ENCODE measurements around the gene RCAN1. TPM values are rescaled to one million over a fixed set of nuclear protein-coding genes. Genes with fewer than 3 reads are reported as not detected.

The RCAN1 gene
- total RNA-seq, 1 donor from 2014 or later, result 90.5 TPM

DNA sequence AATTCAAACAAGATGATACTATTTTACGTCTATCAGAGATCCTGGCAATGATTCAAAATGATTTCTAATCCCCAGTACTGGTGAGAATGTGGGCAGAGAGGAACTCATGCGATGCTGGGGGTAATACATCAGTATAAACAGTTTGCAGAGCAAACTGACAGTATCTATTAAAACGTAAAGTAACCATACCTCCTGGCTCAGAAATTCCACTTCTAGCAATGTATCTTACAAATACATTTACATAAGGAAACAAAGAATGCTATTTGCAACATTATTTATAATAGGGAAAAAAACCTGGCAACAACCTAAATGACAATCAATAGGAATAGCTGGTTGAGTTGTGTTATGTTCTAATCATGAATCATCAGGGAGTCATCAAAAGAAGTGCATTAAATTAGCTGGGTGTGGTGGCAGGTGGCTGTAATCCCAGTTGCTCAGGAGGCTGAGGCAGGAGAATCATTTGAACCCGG, 15.9 kb downstream of the RCAN1 start:
- no peak for DNase-seq (ENCODE audit: low spot score)

DNA sequence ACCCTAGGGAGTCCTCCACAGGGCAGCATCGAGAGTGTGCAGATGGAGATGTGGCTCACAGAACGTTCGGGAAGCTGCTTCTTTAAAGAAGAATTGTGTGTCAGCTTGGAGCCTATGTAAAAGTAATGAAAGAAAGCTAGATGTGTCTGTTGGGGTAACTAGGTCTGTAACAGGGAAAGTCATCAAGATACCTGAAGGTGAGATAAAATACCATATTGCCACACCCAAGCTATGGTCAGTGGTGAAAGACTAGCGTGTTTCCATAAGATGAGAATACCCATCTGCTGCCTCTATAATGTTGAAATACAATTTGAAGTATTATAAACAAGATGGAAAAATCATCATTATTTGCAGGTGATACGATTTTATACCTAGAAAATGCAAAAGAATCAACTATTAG, 17.5 kb downstream of the RCAN1 start:
- no peak for DNase-seq (ENCODE audit: low spot score)

DNA sequence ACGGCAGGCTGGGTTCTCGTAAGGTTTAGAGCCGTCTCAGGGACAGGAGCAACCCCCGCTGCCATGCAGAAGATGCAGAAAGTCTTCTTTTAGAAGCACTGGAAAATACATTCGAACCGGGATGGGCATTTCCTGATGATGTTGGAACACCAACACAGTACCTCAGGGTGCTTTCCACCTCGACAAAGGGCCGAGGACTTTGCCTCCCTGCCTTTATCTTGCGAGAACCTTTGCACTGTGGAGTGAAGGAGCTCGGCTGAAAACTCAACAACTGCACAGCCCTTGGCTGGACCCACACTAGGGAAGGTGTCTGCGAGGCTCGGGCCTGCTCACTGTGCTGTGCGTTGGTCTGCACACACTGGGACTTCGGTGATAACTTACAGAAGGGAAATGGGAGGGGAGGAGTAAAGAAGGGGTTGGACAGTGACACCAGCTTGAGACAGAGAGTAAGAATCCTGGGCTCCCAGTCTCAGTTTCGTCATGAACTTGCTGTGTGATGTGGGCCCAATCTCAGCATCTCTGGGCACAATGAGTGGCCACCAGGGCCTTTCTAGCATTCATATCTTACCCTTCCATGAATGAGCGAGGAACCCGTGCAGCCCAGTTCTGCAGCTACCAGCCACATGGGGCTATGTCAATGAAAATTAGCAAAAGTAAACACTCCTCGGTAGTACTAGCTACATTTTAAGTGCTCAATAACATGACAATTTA, 18.2 kb downstream of the RCAN1 start:
- no peak for DNase-seq (ENCODE audit: low spot score)

DNA sequence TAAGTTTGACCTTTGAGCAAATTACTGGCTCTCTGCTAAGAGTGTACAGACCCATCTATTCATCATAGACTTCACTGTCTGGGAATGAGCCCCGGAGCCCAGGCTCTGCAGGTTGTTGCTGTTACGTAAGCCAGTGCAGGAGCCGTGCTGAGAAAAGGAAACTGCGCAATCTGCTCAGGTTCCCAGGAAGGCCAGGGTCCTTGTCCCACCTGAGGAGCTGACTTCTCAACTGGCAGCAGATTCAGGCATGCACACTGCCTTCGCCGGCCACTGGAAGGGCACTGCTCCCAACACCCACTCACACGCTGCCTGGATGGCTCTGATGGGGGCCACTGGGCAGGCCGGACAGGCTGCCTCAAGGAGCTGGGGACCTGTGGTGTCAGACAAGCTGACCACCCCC, 19.5 kb downstream of the RCAN1 start:
- DNase-seq (ENCODE audit: low spot score), result no peak

DNA sequence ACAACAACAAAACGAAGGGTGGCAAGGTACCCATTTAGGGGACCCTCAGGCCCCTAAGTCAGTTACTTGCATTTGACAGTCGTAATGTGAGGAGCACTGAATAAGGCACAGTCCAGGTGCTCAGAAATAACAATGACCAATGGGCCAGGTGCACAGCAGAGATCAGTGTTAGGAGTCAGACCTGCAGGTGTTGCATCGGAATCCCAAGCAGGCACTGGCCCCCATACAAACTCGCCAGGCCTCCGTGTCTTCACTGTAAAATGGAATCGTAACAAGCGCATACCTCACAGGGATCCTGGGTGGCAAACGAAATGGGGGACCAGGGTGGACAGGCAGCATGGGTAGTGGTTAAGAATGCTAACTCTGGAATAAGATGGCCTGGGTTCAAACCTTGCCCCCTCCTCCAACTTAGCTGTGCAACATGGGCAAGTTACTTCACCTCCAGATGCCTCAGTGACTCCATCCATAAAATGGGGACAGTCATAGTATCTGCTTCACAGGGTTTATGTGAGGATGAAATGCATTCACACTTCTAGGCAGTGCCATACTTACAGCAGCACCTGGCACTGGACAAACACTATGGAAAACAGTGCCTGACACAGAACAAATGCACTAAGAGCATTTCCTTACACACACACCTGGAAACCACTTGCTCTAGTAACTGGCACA, 20.2 kb downstream of the RCAN1 start:
- no peak for DNase-seq (ENCODE audit: low spot score)

DNA sequence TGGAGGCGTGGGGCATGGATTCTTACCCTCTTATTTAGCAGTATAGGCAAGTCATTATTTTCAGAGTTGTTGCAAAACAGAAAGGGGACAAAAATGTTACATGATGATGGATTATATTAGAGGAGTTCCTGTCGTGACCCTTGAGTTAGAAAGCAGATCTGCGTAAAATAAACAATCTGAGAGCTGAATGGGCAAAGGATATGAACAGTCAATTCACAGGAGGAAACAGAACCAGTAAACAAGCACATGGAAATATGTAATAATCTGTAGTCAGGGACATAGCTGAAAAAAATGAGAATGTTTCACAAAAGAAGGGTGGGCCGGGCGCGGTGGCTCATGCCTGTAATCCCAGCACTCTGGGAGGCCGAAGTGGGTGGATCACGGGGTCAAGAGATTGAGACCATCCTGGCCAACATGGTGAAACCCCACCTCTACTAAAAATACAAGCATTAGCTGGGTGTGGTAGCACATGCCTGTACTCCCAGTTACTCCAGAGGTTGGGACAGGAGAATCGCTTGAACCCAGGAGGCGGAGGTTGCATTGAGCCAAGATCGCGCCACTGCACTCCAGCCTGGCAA, 20.9 kb downstream of the RCAN1 start:
- DNase-seq (ENCODE audit: low spot score), result no peak

DNA sequence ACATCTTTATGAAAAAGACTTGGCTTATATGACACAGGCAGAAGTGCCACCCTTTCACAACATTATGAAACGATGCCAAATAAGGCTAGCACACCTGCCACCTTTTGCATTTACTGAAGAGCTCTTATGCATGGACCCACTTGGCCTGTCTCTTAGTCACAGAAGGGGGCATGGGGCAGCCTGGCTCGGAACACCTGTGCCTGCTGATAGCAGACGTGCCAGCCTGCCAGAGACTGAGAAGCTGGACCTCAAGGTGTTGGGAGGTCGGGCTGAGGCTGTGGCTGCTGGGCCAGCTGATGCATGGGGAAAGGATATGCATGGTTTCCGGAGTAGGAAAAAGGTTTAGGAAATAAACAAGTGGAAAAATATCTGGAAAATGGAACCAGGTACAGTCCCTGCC, 21.5 kb downstream of the RCAN1 start:
- no peak for DNase-seq (ENCODE audit: low spot score)

DNA sequence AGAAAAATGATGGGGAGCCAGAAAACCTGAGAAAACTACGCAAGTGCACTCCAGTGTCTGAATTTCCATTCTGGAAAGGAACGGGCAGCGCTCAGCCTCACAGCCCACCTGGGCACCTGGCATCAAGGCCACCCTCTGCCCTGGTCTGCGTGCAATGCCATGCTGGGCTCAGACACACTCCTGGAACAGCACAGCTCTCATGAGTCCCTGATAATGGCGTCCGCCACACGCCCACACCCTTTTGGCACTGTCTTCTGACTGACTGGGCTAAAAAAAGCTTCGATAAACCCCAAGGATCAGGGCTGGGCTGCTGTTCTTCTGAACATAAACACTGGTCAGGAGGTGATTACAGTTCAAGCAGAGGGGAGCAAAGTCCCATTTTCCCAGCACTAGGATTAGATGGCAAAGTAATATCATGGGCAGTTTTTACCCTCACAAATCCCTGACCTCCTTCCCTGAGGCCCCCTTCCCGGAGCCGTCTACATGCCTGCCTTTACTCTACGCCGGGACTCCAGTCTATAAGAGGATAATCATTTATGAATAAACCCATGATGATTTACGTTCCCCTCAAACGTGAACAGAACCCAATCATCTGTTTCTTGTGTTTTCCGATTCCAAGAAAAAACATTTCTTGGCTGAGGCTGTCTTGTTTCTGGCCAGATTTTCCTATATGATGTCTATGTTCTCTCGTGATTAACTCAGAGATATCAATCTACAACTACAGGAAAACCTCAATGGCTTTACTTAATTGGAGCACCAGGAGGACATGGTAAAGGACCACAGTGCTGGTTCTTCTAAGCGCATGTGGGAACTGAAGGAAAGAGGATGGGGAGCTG, 22.6 kb downstream of the RCAN1 start:
- DNase-seq (ENCODE audit: low spot score), result peak; percentile 89

DNA sequence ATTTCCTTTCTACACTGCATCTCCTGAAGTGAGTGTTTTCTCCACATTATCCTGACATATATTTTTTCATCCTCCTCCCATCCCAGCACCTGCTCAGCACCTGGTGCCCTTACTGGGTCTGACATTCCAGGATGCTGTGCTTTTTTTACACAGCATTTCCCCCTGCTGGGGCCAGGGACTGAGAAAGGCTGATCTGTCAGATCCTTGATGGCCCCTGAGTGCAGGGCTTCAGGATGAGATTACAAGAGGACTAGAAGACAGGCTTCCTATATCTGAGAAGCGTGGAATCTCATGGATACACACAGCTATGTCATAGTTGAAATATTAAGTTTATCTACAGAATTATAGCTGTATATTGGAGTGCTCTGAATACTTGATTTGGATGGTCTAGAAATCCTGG, 24.4 kb downstream of the RCAN1 start:
- no peak for DNase-seq (ENCODE audit: low spot score)

DNA sequence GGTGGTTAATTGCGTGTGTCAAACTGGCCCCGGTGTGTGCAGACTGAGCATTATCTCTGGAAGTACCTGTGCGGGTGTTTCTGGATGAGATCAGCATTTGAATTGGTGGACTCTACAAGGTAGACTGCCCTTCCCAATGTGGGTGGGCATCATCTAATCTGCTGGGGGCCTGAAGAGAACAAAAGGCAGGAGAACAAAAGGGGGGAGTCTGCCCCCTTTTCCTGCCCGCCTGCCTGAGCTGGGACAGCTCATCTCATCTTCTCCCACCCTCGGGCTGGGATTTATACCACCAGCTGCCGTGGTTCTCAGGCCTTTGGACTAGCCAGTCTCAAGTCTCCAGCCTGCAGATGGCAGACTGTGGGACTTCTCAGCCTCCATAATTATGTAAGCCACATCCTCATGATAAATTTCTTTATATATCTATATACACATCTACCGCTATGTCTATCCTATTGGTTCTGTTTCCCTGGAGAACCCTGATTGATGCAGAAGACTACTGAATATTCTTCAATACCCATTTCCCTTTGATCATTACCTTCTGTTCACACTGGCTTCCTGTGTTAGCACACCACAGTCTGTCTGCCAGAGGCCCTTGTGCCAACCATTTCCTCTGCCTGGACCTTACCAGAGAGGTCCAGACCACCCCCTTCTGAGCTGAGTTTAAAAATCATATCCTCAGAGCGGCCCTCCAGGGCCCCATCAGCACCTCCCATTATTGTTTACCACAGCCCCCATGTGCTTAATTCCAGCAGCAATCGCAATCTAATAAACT, 25.2 kb downstream of the RCAN1 start:
- DNase-seq (ENCODE audit: low spot score), result no peak

DNA sequence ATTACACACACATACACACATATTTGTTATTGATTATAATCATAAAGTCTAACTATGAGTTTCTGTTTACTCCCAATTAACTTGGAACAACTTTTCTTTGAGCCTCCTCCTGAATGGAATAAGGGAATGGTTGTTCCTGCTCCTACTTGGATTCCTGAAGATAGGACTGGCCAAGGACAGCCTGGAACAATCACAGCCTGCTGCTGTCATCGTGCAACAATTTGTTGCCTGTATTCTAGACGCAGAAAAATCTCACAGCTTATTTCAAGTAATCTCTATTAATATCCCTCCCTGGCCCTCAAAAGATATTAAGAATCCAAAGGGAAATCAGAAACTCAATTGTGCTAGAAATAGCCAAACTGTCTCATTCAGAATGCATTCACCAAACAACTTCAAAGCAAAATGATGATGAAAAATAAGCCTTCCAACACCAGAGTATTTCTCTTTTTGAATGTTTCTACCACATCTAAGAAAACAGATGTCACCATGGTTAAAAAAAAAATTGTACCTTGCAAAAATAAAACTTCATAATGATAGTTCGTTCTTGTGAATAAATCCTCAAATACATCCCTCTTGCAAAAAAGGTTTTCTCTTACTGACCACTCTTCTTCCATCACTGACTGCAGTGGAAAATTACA, 30.9 kb downstream of the RCAN1 start:
- DNase-seq (ENCODE audit: low spot score), result no peak

DNA sequence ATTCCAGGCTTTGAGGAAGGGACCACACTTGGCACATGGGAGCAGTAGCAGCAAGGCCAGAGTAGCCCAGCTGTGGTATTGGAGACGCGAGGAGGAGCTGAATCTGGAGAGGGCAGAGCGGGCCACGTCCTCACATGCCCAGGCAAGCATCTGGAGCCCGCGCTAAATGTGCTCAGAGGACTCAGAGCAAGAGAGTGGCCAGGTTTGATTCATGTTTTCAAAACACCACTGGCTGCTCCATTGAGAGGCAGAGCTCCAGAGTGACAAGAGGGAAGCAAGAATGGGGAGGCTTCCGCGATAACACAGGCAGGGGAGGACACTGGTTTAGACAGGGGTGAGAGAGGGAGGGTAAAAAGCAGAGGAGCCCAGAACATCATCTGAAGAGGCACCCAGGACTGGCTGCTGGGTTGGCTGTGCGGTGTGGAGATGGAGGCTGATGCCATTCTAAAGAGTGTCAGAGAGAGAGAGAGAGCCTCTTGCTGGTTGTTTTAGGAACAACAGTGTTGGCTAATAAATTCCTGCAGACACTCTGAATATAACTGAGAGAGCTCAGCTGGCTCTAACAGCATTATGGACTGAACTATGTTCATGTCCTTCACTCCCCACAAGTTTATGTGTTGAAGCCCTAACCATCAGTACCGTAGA, 32.3 kb downstream of the RCAN1 start:
- peak; percentile 54 for DNase-seq (ENCODE audit: low spot score)

DNA sequence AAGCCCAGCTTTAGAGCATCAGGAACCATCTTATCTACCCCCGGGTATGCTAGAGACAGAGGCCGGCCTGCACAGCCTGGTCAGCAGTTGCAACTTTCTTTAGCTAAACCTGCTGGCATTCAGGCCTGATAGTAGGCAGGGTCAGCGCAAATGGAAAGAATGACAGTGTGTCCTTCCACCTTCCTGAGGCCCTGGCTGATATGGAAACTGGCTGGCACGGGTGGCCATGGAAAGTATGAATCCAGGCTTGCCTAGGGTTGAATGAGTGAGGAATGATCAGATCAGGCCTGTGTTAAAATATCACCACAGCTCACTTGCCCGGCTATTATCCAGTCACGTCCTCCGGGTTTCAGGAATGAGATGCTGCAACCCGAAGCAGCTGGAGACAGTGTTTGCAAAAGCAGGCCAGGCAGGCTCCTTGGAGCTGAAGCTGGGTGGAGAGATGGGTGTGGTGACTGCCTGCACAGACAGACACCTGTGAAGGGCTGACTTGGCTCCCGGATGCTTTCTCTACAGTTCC, 34.7 kb downstream of the RCAN1 start:
- peak; percentile 63 for DNase-seq (ENCODE audit: low spot score)

DNA sequence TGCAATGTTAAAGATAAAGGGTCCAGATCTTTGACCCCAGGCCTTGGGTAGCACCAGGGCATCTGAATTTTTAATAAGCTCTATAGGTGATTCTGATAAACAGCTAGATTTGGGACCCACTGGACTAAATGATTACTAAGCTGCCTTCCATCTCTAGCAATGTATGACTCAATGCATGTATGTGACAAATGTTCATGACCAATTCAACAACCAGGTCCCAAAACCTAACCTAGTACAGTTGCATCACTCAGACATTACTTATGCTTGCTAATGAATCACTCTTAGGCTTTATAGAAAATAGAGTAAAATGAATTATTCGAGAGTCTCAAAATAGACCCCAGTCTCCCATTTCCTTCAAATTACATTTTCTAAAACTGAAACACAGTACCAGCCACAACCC, 35.5 kb downstream of the RCAN1 start:
- DNase-seq (ENCODE audit: low spot score), result no peak

DNA sequence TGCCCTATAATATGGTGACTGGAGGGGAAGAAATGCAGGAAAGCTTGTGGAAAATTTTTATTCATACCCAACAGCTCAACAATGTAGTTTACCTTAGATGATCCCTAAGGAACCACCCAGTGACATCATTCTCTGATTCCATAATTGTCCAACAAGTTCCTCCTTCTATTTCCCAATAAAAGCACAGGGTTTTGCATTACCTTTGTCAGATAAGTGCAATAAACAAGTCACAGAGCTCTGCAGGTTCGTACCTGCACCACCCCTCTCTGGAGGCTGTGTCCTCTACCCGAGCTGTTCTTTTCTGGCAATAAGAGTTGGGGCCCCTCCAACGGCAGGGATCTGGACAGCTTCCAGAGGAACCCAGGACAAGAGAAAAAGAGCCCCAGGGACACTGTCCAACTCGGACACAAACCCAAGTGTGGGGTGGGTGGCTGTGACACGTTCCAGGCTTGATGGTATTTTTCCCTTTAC, 38.8 kb downstream of the RCAN1 start:
- no peak for DNase-seq (ENCODE audit: low spot score)

DNA sequence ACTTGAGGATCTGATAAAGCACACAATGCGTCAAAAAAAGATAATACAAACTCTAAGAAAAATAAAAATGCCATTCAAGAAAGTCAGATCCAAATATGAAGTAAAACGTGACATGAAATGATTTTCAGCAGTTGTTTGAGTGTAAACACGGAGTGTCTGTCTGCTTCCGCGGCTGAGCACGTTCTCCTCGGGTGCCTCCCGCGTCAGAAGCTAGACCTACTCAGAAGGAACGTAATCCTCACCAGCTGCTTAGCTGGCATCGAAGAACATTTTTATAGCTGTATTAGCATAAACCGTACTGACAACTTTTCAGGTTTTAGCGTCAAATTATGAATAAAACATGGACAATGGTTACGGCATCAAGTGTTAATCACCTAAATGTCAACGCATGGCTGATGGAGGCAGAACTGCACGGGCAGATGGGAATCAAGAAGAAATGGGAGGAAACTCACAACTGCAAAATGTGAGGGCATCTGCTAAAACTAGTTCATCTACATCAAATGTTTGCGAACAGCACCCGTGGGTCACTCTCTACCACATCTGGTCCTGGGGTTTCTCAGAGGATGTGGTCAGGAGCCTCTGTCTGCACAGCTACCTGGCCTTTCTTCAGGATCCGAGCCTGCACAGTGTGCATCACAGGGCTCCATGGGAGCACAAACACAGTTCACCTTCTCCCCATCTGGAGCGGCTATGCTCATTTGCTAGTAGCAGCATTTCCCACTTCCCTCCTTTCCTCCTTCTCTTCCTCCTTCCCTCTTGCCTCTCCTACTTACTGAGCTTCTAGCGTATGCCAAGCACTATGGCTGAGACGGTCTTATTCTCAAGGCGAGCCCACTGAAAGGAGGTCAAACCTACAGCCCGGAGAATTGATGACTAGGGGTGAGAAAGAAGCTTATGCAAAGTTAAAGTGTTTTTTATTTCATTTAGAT, 40.0 kb downstream of the RCAN1 start:
- DNase-seq (ENCODE audit: low spot score), result no peak

DNA sequence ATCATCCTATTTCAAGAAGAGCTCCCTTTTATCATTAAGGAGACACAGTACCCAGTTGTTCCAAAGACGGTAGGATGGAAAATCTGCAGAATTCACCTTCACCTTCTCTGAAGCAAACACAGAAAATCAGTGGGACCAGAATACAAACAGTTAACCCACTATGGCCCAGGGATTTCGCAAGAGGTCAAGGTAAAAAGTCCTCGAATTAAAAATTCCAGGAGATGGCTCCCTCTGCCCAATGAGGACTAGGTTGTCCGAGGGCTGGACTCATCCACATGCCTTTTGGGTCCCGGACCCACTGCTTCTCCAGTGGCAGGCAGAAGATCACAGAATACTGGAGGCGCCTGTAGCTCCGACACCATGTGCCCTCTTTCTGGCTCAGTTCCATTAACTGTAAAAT, 42.9 kb downstream of the RCAN1 start:
- no peak for DNase-seq (ENCODE audit: low spot score)

DNA sequence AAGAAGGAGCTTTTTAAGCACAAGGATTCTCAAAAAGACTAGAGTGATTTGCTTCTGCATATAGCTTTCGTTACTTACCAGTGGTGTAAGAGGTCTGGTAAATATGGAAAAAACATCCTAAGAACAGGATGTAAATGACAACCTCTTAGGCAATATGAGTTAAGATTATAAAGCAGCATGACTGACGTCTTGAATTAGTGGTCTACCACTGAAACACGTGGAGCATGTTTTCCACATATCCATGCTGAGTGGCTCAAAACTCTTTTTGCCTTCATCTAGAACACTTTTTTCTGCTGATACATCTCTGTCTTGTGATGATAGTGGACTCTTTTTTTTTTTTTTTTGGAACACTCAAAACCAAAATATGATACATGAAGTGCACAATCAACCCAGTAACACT, 44.6 kb downstream of the RCAN1 start:
- DNase-seq (ENCODE audit: low spot score), result no peak

Measured in umbilical cord (tissue), 2 donors.